CD1c-positive myeloid dendritic cell (primary cell): ENCODE data around the gene CNTN5.
"Not testable (repeated sequence)": the region's sequence is repeated elsewhere in the genome, so short reads cannot be mapped to it uniquely, and the experiment has no call there.

Experiments
- DNase-seq: peaks from one replicate; pipeline ENCODE4 v3.0.0-alpha.2; 2016; ENCODE audit errors: extremely low spot score

Gene CNTN5

DNA sequence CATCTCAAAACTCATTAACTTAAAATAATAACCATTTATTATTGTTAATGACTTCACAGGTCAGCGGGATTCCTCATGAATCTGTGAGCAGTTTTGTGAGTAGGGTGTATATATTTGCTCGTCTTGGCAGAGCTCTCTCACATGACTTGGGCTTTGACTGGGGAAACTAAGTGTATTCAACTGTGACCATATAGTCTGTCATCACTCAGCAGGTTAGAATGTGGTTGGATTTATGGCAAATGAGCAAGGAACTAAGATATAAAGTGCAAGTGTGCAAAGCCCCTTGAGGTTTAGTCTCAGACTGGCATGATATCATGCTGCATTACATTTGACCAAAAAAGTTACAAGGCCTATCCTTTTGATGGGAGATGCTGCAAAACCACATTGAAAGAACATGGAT, 254.8 kb downstream of the CNTN5 start:
- no peak for DNase-seq

DNA sequence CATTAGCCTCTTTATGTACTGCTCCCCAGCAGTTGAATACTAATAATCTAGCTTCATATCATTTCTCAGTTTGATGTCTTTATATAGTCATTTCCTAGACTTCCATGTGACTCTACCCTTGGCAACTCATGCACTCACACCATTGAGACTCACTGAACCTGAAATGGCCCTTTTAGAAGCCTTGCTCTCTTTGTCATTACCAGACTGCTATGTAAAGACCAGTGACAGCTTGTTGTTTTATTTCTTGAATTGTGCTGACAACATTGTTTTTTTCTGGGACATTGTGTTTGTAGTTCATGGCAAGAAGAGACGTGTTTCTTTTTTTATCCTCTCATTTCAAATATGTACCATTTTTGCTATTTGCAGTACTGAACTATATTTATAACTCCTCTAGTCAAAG, 256.5 kb downstream of the CNTN5 start:
- DNase-seq = no peak

DNA sequence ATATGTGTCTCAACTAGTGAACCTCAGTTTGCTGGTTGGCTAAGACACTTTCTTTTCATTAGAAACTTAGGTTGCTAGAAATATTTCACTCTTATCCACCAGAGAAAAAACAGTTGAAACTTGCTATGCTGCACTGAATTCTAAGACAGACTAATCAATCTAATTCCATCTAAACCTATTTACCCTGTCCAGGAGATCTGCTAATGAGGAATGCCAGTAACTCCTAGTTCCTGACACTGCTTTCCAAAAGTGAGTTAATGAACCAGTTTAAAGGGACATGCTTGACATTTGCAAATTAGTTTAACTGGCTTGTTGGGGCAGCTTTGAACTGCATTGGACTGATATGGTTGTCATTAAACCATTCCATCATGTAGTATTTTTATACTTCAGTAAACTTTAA, 258.5 kb downstream of the CNTN5 start:
- DNase-seq = no peak

DNA sequence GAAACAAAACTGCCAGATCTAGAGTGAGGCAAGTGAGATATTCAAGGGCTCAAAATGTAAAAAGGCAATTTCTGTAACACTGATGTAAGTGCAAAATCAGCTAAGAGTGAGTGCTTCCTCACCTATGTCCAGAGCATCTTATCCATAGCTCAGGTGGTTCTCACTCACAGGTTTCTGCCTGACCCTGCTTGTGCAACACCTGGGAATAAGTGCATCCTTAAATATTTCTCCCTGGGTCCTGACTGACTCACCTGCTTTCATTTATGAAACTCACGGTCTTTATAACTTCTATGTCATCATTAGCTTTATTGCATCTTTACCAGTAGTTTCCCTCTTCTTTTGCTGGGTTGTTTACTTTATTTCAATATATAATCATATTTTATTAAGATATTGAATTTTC, 260.6 kb downstream of the CNTN5 start:
- no peak for DNase-seq

DNA sequence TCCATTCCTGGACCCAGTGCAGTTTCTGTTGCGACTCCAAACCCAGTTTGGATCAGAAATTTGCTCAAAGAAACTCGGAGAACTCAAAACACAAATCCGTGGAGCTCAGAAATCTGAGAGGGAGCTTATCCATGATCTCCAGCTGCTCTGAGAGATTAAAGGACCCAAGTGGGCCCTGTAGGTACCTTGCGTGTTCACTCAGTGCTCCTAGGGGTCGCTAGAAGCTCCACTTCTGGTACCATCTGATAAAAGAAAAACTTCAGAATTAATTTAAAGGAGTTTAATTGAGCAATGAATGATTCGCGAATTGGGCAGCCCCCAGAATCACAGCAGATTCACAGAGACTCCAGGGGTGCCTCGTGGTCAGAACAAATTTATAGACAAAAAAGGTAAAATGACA, 277.2 kb downstream of the CNTN5 start:
- not testable (repeated sequence) for DNase-seq

DNA sequence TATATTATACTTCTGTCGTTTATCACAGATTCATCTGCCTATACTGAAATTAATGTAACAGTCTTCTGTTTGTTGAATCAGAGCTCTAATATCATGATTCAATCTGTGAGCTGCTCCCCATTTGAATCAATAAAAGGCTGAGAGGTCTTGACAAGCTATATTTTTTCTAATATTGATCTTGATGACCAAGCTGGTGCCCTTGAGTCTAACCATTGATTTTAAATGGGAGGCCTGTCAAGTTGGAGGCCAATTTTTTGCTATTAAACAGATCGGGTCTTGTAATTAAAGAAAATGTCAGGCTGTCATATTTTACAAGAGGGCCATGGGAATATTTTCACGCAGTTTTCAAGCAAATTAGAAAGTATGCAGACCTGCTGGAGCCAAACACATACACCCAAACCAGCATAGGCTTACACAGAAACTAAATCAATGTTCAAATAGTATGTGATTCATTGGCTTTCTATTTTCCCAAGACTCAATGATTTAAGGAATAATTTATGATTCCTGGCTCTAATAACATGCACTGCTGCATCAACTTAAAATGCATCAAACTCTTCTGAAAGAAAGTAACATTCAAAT, 286.9 kb downstream of the CNTN5 start:
- DNase-seq = no peak

DNA sequence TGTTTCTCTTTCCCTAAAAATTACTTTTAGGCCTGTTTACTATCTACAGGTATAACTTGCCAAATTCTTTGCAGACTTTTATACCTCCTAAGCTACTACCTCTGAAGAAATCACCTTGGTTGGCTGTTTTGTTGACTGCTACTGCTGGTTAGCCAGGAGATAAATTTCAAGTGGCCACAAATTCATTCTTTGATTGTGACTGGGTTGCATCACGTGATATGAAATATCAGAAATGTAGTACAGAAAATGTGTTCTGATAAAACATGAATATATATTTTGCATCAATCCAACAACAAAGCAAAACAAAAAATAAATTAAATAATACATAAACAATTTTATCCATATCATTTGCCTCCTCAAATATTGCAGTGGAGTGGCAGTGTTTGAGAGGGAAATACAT, 291.1 kb downstream of the CNTN5 start:
- no peak for DNase-seq

DNA sequence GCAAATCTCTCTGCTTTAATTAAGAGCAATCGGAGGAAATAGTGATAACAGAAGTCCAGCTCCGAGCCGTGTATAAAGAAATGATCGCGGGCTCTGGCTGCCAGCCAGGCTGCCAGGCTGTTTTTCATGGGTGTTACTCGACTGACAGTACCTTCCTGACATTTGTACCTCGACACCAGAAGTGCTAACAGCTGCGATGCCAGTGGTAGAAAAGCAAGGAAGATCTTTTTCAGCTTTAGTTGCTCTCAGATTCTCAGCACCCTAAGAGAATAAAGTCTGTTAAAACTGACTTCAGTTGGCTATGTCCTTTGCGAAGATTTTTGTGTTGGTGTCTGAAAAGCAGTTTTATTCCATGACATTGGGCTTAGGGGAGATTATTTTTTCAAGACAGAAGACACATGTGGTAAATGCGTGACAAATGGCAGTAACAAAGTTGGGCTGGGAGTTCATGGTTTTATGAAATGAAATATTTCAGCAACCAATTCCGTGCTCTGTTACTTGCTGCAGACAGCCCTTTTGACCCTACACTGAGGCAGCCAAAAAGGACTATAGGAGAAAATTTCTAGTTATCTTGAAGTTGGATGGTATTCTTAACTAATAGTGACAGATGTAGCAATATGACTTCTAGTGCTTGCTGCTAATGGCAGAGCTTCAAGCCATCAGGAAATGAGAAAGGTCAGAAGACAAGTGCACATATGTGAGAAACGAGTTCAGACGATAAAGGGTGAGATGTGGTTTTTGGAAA, 296.2 kb downstream of the CNTN5 start:
- no peak for DNase-seq

DNA sequence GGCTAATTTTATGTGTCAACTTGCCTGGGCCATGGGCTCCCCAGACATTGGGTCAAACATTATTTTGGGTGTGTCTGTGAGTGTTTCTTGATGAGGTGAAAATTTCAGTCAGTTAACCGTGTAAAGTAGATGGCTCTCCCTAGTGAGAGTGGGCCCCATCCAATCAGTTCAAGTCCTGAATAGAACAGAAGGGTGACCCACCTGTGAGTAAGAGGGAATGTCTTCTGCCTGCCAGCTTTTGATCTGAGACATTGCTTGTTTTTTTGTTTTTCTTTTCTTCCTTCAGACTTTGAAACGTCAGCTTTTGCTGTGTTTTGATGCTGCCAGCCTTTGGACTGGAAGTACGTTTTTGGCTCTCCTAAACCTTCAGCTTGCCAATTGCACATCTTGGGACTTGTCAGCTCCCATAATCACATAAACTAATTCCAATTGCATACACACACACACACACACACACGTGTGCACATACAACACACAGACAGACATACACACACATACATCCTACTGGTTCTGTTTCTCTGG, 300.1 kb downstream of the CNTN5 start:
- DNase-seq = no peak

DNA sequence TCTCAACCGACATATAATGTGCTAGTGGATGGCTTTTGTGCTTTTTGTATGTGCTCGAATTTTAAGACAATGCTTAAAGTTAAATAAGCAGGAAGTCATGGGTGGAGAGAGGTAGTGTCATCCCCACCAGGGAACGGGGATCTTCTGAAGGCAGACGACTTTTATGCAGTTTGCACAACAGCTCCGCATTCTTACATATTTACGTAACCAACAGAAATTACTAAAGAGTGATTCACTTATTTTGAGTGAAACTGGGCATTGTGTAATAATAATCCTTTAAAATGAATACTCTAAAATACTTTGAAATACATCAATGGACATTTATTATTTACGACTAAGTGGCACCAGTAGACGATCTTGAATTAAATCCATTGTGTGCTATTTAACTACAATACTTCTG, 305.1 kb downstream of the CNTN5 start:
- DNase-seq = no peak

DNA sequence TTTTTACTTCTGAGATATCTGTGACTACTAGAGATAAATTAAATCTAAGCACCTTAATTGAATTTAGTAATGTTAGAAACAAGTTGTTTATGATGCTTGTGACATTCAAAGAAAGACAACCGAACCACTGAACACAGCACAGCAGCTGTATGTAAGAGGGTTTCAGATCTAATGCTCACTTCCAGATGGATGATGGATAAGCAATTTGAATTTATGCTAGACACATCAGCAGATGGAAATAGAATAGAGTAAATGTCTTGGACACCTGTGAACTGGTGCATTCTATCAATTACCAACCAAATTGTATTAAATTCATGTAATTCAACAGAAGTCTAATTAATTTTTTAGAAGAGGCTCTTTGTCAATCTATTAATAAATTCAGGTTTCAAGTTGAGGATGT, 306.3 kb downstream of the CNTN5 start:
- no peak for DNase-seq

DNA sequence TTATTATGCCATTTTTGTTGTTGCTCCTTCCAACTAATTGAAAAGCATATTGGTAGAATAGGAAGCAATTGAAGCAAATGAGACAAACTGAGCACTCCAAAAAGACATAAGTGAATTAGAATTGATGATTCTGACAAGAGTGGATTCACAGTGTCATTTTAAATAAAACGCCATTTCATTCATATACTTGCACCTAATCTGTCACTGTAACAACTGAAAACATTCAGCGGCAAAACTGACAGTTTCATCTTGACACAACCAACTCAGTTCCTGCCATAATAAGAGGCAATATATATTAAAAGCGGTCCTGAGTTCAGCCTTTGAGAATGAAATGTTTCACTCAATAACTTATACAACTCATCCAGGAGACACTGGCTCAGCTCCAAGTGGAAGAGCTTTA, 306.8 kb downstream of the CNTN5 start:
- no peak for DNase-seq

DNA sequence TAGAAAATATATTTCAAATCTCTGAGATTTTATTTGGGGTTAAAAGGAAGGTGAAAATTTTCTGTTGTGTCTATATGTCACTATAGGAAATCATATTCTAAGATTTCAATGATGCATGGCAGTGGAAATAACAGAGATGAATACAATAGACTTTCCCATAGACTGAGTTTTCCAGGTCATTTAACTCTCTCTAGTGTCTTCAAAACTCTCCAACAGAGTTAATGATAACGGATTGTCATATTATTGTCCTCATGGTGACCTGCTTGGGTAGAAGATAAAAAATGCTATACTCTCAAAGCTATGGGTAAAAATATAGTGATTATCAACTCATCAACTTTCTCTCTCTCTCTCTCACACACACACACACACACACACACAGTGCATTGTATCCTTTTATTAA, 312.9 kb downstream of the CNTN5 start:
- no peak for DNase-seq

DNA sequence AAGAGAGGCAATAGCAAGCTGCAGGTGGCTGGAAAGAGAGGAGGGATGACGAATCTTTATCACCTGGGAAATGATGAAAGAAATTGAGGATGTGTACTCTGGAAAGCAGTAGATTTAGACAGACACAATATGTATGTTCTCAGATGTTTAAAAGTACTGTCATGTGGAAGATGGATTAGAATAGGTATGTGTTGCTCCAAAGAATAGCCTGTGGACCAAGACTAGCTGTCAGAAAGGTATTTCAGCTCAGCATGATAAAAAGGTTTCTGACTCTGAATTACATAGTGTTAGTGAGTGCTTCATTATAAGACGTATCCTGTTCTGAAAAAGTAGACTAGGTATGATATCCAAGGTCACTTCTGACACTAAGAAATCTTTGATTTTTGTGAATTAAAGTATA, 322.4 kb downstream of the CNTN5 start:
- DNase-seq = no peak

DNA sequence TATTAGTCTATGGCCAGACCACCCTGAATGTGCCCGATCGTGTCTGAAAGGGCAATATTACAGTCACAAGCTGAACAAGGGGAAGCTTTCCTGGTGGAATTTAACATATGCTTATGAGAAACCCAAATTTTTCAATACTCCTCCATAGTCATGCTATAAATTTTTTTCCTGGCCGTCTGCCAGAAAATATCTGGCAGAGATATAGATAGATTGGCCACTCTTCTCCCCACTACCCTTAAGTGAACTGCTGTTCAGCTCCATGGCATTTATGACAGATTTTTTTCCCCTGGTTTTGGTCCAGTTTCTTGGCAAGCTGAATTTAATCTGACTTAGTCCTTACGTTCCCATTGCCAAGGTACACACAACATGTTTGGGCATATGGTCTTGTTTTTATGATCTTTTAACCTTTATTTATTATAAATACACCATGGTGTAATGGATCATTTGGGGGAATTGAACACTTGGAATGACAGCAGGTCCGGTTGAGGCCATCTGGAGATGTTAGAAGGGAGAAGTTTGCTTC, 328.5 kb downstream of the CNTN5 start:
- no peak for DNase-seq

DNA sequence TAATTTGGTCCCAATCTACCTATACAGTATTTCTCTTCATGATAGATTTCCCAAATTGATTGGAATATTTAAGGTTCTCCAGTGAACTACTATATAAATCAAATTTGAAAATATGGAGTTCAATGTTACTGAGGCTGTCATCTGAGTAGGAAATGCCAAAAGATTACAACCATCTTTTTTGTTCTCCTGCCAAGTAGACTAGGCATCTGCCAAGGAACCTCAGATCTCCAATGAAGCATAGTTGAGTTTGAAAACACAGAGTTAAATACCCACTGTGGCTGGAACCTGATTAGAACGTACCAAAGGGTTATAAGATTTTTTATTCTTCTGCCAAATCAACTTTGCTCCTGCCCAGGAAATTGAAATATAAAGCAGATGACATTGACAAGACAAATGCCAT, 330.9 kb downstream of the CNTN5 start:
- DNase-seq = no peak

DNA sequence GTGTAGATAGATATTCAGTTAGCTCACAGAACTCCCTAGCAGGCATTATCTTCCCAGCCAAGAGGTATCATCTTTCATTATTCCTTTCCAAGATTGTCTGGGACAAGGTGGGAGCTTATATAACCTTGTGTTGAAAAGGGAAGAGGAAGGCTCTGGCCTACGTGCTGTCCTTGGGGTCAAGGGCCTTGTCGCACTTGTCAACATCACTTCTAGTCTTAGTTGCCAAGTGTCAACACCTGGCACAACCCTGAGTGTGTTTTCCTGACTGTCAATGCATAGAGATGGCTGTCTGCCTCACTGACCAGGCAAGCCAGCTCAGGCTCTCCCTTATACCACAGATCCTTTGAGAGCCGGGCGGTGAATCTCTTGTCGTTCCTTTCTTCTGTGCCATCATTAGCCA, 331.9 kb downstream of the CNTN5 start:
- DNase-seq = no peak

DNA sequence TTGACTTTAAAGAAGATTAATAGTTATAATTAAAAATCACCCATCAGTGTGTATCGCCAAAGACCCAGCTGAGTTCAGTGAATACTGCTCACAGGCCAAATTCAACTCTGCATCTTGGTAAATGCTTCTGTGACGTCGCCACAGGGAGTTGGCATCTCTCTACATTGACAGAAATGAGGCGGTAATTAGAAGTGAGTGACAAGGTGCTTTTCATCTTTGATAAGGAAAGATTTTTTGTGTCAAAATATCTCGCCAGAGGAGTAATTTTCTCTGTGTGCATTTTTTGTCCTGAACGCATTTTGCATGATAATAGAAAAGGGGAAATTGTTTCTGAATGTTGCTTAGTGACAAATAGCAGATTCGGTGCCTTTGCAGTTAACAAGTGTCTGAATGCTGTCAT, 345.8 kb downstream of the CNTN5 start:
- DNase-seq = no peak

DNA sequence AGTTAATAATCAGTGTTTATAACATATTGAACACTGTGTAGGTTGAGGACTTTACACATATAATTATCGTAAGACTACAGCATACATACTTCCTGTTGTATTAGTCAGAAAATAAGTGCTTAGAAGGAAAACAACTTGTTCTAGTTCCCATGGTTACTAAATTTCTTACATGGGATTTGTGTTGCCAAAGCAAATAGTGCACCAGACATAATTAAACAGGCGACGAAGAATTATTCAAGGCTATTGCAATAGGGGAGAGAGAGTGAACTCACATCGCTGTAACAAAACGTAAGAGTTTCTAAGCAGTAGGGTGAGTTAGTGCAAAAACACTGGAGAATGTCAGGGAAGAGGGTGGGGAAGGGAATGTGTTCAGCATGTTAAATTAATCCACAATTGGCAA, 347.8 kb downstream of the CNTN5 start:
- no peak for DNase-seq

DNA sequence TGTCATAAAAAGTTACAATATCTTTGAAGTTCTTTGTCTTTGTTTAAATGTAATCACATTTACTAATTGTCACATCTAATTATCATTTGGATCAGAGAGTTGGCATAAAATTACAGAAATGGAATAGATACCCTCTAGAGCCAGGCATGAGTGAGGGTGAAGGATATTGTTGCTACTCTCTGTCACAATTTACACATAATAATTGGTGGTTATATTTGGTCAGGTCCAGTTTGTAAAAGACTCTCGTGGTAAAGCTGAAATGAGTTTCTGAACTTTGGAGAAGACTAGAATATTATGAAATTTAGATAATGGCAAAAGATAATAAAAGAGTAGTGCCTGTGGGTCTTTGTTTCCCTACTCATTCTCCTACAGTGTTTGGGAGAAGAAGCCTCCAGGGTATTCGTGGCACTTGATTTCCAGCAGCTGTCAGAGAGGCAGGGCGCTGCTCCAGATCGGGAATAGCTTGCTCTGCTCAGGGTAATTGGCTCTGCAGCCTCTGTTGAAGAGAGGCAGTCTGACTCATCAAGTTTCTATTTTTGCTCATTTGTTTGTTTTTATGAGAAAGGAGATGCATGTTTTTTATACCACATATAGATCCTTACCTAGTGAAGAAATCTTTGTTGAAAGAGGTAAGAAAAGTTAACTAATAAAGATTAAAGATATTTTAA, 349.9 kb downstream of the CNTN5 start:
- DNase-seq = no peak

DNA sequence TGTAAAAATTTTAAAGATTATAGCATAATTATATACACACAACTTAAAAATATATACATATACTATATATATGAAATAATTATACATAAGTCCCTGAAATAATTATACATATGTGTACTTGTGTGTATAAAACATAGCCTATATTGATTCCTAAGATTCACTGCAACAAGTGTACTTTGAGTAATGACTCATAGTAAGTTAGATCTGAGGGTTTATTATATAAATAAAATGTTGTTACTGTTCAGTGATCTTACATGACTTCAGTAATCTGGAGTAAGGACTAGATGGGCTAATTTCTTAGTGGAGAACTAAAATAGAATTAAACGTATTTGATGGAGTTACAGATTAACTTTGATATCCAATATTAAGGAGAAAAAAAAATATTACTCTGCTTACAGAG, 350.5 kb downstream of the CNTN5 start:
- no peak for DNase-seq

DNA sequence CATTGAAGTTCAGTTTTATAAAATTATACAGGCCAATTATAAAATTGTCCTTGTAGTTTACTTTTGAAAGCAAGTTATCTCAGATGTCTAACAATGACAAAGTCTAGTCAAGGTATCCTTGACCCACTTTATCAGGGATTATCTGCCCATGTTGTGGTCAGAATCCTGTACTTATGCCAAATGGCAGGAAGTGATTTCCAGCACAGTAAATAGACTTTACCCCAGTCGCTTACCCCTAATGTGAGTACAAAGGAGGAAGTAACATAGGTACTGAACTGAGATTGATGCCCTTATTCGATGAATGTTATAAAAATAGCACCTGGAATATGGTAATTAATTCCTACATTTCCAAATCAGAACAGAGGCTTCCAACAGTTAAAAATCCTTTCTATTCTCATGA, 355.7 kb downstream of the CNTN5 start:
- DNase-seq = no peak

DNA sequence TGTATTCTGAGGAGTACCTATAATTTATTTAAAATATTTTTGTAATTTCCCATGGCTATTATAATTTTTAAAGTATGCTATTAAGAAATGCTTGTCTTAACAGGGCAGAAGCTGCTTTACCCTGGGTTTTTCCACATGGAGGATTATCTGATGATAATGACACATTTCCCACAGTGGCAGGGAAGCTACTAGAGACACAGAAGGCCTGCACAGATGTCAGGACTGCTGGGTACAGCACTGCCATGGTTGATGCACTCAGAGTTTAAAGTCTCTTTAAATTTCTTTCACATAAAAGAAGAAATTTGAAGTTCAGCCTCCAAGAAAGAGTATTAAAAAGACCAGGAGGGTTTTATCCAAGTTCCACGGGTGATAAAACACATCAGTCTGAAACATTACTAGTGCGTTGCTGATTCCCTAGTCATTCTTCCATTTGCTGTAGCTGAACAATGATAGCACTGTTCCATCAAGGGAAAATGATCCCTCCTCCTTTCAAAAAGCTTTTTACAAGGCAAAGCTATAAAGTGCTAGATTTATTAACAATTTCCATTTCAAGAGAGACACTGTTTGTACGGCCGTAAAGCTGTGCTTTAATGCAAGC, 363.0 kb downstream of the CNTN5 start:
- DNase-seq = no peak
